Gastroesophageal sphincter (tissue), 3 donors: Measurements from ENCODE around the gene TLE3.

ENCODE experiments used
- CTCF ChIP-seq, 4 experiments: fragments of 200-600 bp in 2 of 4; fragments of 450-650 bp in 2 of 4; sonication (generic) in 1 of 4; IDR thresholded peaks; one replicate each; pipeline ENCODE4 v1.5.1; 2017 to 2019; ENCODE audit warnings: antibody characterized with exemption in 4 of 4, mild to moderate bottlenecking in 2 of 4, moderate library complexity in 2 of 4
- EP300 ChIP-seq: sonication (generic); formaldehyde crosslinking; IDR thresholded peaks from one replicate; pipeline ENCODE4 v1.6.1; 2017; ENCODE audit warnings: antibody characterized with exemption, mild to moderate bottlenecking
- POLR2A ChIP-seq, 2 donors: fragments of 450-650 bp; IDR thresholded peaks; one replicate each; pipeline ENCODE4 v1.6.1; 2017; ENCODE audit warnings: antibody characterized with exemption in 2 of 2, mild to moderate bottlenecking in 2 of 2, moderate library complexity in 1 of 2
- POLR2AphosphoS5 ChIP-seq: sonication (generic); formaldehyde crosslinking; IDR thresholded peaks from one replicate; pipeline ENCODE4 v1.6.1; 2017; ENCODE audit warnings: antibody characterized with exemption

- TF ChIP-seq CTCF (IDR thresholded peaks at IDR 0.05) (no peak), POLR2A (IDR thresholded peaks at IDR 0.05) (no peak), EP300 (no peak), POLR2AphosphoS5 (no peak)
Observed at GRCh38 chr15:70095408-70096214, 2.1 kb downstream of the TLE3 start.
